NCI-H345 treated with DMSO at 0.1 percent for 48 hours (cell line): ENCODE measurements around the gene SOS2.

ENCODE experiments used
- DNase-seq: peaks from one replicate; lab custom pipeline; 2025; ENCODE audit not compliant: unreplicated experiment; lab: John Stamatoyannopoulos, UW

The SOS2 gene

DNA sequence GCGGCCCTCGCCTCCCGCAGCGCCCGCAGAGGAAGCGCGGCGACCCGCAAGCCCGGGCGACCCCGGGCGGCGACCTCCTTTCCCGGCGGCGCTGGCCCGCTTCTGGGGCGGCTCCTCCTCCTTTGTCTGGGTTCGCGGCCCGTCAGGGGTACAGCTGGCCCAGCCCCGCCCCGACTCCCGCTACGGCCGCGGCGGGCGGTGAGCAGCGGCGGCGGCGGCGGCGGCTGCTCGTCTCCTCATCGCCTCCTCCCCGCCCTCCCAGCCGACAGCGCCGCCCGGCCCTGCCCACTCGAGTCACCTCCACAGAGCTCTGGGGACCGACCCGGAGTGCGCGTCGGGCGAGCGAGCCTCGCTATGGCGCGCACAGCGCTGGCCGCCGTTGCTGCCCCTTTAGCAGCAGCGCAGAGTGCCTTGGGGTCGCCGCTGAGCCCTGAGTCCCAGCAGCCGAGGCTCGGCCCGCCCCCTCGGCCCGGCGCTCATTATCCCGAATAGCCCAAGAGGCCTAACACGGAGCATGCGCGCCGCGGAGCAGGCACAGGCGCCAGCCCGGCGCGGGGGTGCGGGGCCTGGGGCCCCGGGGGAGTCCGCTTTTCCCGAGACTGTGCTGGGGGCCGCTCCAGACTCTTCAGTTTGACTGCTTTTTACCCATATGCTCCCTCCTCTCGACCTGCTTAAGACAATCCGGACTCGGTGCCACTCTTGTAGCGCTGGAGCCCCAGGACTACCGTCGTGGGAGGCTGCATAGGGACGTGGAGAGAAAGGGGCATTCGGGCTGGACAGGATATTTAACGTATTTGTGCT lies at the start of gene SOS2:
Gene SOS2 (minus strand): TSS at position 104 of the 801 bp plus-strand sequence. CDS start 295 bp downstream, outside the sequence.
- DNase-seq, result peak; percentile 70

DNA sequence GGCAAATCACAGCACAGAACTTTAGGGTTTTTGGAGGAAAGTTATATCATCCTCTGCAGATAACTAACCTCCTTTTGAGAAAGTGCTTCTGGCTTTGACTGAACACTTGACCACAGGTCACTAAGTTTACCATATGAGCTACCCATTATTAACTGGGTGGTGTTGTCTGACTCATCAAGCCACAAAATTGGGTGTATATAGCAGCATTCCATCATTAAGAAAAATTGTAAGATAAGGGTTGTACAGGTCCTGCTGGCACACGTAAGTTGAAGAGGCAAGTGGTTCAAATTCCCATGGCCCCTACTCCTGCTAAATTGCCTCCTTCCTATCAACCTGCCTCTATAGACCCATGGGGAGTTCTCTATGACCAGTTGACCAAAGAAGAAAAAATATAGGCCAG lies 41.1 kb upstream of the SOS2 start:
- no peak for DNase-seq

DNA sequence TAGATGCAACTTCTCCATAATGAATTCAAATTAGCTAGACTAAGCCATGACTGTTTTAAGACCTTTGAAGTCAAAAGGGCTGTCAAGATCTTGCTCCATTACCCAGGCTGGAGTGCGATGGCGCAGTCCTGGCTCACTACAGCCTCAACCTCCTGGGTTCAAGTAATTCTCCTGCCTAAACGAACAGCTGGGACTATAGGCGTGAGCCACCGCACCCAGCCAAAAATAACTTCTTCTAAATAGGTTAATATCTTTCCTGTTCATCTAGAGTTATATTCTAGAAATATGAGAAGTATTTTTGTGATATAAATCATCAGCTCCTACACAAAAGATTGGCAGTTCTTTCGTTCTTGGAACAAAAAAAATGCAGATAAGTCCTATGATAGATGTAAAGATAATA lies 39.6 kb upstream of the SOS2 start:
- no peak for DNase-seq

DNA sequence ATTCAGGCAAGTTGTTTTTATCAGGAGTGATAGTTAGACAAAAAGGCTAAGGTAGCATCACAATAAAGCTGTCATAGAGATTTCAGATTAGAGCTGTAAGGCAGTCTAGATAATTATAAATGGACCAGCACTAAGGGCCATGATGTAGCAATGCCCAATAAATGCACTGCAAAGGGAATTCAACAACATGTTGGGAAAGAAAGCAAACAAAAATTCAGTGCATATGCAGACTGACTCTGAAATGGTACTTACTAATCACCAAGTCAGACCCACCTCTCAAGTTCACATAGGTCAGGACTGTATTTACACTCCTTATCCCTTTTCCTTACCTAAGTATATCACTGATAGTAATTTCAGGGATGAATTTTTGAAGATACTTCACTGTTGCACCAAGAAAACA lies 33.7 kb upstream of the SOS2 start:
- DNase-seq, result no peak

DNA sequence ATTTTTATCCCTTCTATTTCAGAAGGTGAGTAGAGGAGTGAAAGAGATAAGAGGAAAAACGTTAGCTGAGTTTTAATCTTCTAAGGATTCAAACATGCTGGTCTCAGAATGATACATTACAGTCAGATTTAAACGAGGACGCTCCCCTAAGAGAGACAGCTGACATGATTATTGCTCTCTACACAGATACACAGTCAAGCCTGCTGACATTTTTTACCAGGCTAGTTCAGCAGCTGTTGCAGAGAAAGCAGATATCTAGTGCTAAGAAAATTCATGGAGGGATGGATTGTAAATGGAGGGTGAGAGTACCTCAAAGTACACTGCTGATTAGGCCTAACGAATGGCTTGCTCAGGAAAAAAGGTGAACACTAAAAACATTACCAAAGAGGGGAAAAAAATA lies 31.9 kb upstream of the SOS2 start:
- DNase-seq, result no peak

DNA sequence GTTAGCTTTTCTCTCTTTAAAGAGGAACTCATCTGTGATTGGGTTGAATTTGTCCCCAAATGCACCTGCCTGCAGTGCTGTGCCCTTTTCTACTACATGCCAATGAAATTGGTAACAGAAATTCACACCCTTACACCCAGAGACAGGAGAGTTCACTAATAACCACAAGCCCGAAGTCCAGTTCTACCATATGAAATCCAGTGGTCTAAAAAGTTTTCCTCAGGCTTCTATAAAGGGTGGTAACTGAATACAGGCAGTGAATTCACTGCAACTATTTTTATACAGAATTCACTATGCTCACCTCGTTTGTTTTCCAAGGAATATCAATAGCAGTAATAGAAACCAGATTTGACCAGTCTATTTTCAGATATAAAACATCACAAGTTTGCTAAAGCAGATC lies 31.5 kb upstream of the SOS2 start:
- no peak for DNase-seq

DNA sequence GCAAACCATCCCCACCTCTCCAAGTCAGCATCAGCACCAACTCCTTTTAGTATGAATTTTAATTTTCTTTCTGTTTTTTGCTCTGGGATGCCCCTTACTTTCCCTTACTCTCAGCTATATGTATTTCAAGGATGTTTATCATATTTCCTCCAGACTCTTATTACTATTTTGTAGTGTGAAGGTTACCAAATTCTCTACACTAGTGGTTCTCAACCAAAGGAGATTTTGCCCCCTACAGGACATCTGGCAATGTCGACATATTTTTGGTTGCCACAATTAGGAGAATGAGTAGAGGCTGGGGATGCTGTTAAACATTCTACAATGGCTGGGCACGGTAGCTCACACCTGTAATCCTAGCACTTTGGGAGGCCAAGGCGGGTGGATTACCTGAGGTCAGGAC lies 29.1 kb upstream of the SOS2 start:
- no peak for DNase-seq

DNA sequence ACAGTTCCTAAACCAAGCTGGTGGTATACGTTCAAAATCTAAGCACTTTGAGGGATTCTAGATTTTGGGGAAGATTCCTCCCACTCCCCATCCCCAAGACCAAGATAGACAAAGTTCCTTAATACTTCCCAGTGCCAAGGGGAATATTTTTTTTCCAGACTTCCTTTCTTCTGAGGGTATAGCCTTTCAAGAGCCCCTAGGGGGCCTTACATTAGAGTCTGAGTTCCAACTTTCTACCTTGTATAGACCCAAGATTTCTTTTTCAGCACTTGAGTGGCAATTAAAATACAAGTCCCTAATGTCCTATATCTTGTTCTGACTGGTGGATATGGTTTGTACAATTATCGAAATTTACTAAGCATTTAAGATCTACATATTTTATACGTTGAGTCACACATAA lies 28.7 kb upstream of the SOS2 start:
- no peak for DNase-seq

DNA sequence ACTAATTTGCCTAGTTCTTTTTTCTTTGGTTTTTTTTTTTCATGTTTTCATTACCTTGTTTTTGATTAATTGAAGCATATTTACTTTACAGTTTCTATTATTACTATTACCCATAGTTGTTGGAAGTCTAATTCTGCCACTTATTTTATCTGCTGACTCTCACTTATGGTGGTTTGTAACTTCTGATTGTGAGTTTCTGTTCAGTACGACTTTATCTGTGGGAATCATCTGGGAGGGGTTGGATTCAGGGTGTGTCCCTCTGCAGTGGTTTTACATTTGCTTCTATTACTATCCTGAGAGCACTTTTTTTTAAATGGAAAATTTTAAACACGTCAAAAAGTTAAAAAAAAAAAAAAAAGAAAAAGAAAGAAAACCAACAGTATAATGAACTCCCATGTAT lies 26.4 kb upstream of the SOS2 start:
- no peak for DNase-seq

DNA sequence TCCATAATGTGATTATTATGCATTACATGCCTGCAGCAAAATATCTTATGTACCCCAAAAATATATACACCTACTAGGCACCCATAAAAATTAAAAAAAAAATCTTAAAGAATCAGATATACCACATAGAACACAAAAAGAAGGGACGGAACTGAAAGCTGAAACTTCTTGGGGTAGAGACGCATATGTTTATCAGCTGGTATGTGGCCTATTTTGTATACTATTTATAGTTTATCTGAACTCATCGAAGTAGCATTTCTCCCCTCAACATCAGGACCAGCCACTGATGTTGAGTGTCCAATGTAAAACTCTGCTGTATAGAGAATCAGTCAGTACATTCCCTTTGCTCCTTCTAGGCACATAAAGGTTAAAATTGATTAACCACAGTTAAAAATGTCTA lies 22.9 kb upstream of the SOS2 start:
- no peak for DNase-seq

DNA sequence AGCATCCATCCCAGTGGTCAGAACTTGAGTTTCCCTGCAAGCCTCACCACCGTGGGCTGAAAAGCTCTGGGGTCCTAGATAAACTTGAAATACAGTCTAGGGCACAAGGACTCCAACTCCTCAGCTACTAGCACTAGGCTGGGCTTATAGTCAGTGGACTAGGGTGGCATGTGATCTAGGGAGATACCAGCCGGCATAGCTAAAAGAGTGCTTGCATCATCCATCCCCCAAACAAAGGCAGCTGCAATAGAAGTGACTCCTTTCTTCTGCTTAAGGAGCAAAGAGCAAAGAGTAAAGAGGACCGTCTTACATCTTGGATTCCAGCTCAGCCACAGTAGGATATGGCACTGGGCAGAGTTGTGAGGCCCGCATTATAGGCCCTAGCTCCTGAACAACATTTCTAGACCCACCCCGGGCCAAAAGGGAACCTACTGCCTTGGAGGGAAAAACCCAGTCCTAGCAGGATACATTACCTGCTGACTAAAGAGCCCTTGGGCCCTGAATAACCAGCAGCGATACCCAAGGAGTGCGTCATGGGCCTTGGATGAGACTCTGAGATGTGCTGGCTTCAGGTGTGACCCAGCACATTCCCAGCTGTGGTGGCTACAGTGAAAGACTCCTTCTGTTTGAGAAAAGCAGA lies 17.9 kb upstream of the SOS2 start:
- DNase-seq, result no peak

DNA sequence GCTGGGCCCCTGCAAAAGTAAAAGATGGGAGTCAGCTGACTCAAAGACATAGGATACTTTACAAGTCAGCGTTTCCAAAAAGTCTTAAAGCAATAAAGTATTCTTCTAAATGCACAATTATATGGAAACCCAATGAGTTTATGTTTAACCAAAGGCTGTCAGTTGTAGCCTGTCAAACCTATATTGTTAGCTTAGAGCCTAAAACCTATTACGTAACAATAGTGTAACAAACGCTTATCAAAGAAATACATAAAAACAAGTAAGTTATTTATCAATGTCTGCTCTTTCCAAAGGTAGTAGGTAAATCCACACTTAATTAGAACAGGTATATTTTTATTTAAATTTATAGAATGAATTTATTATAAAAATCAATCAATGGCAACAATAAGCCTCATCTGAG lies 15.9 kb upstream of the SOS2 start:
- no peak for DNase-seq

DNA sequence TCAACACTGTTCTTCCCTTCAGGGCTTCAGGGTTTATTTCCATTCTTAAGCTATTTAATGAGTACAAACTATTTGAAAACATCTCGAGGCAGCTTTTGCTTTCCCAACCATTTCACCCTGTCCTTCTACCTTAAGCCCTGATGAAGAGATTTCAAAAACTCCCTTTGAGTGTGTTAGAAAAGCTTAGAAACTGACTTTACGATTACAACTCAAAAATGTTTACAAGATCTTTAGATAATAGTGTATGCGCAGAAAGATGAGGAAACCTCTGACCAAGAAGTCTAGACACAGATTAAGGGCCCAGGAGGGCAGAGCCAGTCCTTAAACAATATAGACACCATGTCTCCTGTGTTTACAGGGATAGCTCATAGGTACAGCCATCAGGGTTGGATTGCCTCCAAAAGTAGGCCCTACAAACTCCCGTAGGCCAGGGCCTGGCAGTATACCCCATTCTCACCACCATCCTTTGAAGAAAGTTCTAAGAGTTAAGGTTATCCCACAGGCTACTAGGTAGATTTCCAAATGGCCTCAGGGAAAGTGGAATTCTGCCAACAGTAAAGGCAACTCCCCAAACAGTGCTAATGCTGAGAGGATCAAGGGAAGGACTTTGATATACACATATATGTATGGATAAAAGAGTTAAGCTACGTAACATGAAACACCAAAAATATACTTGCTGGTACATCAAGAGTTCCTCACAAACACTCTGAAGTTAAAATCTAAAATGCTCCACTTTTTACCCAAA lies 11.4 kb upstream of the SOS2 start:
- DNase-seq, result no peak

DNA sequence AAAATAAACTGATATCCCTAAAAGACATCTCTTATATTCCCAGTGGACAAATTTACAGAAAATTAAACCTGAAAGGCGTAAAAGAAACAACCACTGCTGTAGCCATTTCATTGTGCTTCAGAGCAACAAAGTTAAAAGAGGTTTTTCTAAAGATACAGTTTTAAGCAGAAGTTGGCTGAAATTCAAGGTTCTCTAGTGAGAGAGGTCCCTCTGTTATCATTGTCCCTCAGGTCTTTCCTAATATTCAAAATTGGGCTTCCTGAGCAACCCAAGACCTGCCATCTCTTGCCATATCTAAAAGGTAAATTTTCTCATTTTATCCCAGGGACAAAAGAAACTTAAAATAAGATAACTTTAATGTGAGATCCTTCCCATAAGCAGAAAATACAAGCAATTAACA lies 10.7 kb upstream of the SOS2 start:
- DNase-seq, result no peak

DNA sequence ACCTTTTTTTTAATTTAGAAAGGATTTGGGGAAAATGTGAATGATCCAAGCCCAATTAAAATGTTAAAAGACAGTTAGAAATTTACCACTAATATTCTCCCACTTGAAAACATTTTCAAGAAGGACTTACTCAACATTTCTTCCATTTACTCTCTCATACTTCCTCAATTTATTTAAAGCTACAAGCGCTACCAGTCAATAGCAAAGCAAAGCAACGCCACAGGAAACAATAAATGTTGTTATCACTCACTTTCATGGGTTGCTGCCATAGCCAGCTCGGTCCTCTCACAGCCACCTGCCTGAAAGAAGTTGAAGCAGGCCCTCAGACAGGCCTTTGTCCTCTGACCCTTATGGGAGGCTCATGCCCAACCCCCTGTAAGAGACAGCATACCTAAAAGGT lies 6.0 kb upstream of the SOS2 start:
- no peak for DNase-seq

DNA sequence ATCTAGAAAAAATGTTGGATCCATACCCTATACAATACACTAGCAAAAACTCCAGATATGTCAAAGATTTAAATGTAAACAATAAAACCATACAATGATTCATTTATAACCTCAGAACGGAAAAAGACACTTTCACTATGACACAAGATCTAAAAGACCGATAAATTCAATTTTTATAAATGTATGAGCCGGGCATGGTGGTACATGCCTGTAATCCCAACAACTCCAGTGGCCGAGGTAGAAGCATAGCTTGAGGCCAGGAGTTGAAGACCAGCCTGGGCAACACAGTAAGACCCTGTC lies 2.5 kb upstream of the SOS2 start:
- DNase-seq, result no peak

DNA sequence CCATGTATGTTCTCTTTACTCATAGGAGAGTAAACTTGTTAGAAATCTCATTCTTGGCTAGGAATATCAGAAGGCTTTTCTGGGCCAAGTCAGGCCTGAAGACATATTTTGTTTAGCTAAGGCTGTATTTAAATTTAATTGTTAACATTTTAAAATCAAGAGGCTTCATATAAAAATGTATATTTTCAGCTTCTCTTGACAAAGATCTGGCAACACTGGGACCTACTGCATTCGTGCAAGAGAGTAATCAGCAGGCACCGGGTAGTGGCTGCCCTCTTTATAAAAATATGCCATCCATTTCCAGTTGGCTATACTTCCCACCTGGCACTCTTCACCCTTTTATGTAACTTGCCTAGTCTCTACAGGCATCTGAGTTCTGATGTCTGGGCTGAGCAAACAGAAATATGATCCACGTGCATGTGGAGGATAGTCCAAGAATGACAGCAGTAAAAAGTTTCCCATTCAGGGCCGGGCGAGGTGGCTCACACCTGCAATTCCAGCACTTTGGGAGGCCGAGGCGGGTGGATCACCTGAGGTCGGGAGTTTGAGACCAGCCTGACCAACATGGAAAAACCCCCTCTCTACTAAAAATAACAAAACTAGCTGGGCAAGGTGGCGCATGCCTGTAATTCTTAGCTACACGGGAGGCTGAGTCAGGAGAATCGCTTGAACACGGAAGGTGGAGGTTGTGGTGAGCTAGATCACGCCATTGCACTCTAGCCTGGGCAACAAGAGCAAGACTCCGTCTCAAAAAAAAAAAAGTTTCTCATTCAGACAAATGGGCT lies 2.0 kb upstream of the SOS2 start:
- DNase-seq, result no peak

DNA sequence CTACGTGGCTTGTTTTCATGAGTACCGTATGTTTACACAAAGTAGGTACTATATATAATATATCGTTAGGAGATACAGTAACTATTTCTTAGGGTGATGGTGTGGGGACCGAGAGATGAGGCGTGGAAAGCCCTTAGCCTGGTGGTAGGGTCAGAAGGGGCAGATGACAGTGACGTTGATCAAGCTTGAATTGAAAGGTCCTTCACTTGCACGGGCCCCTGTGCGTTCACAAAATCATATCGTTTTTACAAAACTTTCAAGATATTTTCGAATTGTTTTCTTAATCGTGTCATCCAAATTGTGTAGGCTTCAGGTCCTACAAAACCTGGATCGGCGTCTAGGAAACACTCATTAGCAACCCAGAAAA lies 881 bp upstream of the SOS2 start:
- no peak for DNase-seq

DNA sequence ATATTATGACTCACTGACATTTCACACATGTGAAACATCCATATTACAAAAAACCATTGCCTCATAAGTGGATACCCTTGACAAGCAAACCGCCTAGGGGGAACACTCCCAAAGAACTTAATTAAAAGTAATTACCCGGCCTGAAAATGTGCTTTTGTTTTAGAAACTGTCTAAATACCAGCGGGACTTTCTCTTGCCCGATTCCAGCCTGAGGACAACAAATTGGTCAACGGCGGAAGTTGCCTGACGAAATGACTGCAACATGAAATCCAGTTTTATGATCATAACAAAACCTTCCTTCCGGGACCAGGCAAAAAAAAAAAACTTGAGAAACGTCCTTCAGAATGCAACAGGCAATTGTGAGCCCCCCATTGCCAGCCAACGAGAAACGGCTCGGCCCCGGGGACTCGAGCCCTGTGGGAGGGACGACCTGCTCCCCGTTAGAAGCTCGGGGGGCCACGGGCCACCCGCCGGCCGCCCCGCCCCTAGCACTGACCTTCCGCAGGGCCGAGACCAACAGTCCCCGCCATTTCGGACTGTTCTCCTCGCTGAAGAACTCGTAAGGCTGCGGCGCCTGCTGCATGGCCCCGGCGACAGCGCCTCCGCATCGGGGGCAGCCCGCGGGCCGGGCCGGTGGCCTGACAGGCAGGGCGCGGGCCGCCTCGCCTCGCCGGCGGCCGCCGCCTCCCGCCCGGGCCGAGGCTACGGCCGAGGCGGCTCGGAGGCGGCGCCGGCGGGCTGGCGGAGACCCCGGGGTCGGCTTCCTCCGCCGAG lies 490 bp downstream of the SOS2 start:
- DNase-seq, result no peak

DNA sequence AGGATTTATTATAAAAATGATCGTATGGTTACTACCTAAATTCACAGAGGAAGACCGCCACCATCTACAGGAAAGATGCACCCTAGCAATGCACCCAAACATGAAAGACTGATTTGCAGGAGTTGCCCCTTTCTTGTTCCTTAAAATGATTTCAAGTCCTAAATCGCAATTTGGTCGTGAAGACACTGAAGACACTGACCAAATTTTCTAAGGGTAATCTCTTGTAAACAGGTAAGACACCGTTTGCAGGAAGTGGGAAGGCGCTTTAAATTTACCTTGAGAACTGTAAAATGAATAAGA lies 1.0 kb downstream of the SOS2 start:
- no peak for DNase-seq

DNA sequence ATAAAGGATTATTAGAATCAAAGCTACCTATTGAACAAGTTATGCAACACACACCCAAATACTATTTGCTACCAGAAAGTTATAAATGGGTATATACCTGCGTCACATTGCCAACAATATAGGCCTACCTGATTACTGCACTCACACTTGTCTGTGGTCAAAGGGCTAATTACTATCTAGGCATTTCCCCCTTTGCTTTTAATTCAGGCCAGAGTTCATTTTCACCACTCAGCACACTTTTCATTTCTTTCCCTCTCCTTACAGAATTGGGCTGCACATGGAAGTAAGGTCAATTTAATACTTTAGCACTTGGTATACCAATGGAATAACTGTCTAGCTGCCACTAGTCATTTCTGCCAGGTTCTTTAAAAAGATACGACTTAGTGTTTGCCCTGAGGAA lies 1.7 kb downstream of the SOS2 start:
- DNase-seq, result no peak
